GM04503 (cell line): Measurements from ENCODE around the gene ALPL.
A peak's percentile ranks its signal among the peaks of the same experiment; 100 is the strongest.

Source experiments
- DNase-seq: peaks from one replicate; pipeline ENCODE4 v3.0.0-alpha.2; 2012; ENCODE audit warnings: low read depth

Gene ALPL

GRCh38 chr1:21576031-21576797 lies 67.0 kb downstream of the ALPL start:
- no peak for DNase-seq

- DNase-seq, result no peak
Measured at GRCh38 chr1:21576798-21577187, 67.6 kb downstream of the ALPL start.

GRCh38 chr1:21577324-21577723 lies 68.1 kb downstream of the ALPL start:
- DNase-seq, result no peak

GRCh38 chr1:21577933-21578332 lies 68.7 kb downstream of the ALPL start:
- DNase-seq, result no peak

GRCh38 chr1:21579791-21580190 lies 70.6 kb downstream of the ALPL start:
- DNase-seq, result no peak

GRCh38 chr1:21584096-21584495 lies 74.9 kb downstream of the ALPL start:
- DNase-seq, result no peak

- no peak for DNase-seq
Measured at GRCh38 chr1:21585037-21585436, 75.8 kb downstream of the ALPL start.

- no peak for DNase-seq
Measured at GRCh38 chr1:21586222-21586621, 77.0 kb downstream of the ALPL start.

- peak; percentile 41 for DNase-seq
Measured at GRCh38 chr1:21586846-21587601, 77.8 kb downstream of the ALPL start.

GRCh38 chr1:21587602-21587953 lies 78.4 kb downstream of the ALPL start:
- DNase-seq, result no peak

- no peak for DNase-seq
Measured at GRCh38 chr1:21589618-21590017, 80.4 kb downstream of the ALPL start.

GRCh38 chr1:21590126-21590880 lies 81.1 kb downstream of the ALPL start:
- no peak for DNase-seq

- no peak for DNase-seq
Measured at GRCh38 chr1:21590934-21591333, 81.7 kb downstream of the ALPL start.

- DNase-seq, result no peak
Measured at GRCh38 chr1:21592086-21592865, 83.1 kb downstream of the ALPL start.

GRCh38 chr1:21593231-21593630 lies 84.0 kb downstream of the ALPL start:
- DNase-seq, result no peak

GRCh38 chr1:21594501-21594900 lies 85.3 kb downstream of the ALPL start:
- DNase-seq, result no peak

GRCh38 chr1:21594935-21595897 lies 86.0 kb downstream of the ALPL start:
- no peak for DNase-seq

- DNase-seq, result no peak
Measured at GRCh38 chr1:21596174-21596573, 87.0 kb downstream of the ALPL start.

GRCh38 chr1:21596628-21597027 lies 87.4 kb downstream of the ALPL start:
- DNase-seq, result no peak

GRCh38 chr1:21597753-21598152 lies 88.5 kb downstream of the ALPL start:
- no peak for DNase-seq

GRCh38 chr1:21598417-21598816 lies 89.2 kb downstream of the ALPL start:
- DNase-seq, result no peak
